ENCODE measurements around the gene LRP1B.

- TF ChIP-seq EZH2 (IDR thresholded peaks at IDR 0.05; ENCODE audit: insufficient read depth, poor library complexity, severe bottlenecking) (no peak), EZH2phosphoT487 (IDR thresholded peaks at IDR 0.05; ENCODE audit: insufficient read depth, low read depth) (no peak)
Measured at GRCh38 chr2:140354544-140354943, 1776.3 kb downstream of the LRP1B start.
